SK-N-DZ (cell line): ENCODE results near the gene SNED1.
"Not testable (repeated sequence)": the region's sequence is repeated elsewhere in the genome, so short reads cannot be mapped to it uniquely, and the experiment has no call there.

Experiments
- DNase-seq: peaks from one replicate; pipeline ENCODE4 v3.0.0-alpha.2; 2015; ENCODE audit warnings: low spot score

SNED1 gene

GRCh38 chr2:241082341-241083090 lies 84.1 kb downstream of the SNED1 start:
- no peak for DNase-seq

GRCh38 chr2:241083091-241083415 lies 84.6 kb downstream of the SNED1 start:
- no peak for DNase-seq

- DNase-seq: no peak
Measured at GRCh38 chr2:241084856-241085444, 86.5 kb downstream of the SNED1 start.

- no peak for DNase-seq
Measured at GRCh38 chr2:241087420-241088268, 89.2 kb downstream of the SNED1 start.

- DNase-seq: no peak
Measured at GRCh38 chr2:241088376-241088775, 90.0 kb downstream of the SNED1 start.

- DNase-seq: no peak
Measured at GRCh38 chr2:241088791-241089732, 90.6 kb downstream of the SNED1 start.

- DNase-seq: no peak
Measured at GRCh38 chr2:241091201-241091600, 92.8 kb downstream of the SNED1 start.

- DNase-seq: no peak
Measured at GRCh38 chr2:241091734-241092445, 93.5 kb downstream of the SNED1 start.

GRCh38 chr2:241092677-241093076 lies 94.3 kb downstream of the SNED1 start:
- no peak for DNase-seq

- not testable (repeated sequence) for DNase-seq
Measured at GRCh38 chr2:241093133-241093781, 94.8 kb downstream of the SNED1 start.

- DNase-seq: no peak
Measured at GRCh38 chr2:241094172-241094571, 95.8 kb downstream of the SNED1 start.

GRCh38 chr2:241094924-241095420 lies 96.6 kb downstream of the SNED1 start:
- no peak for DNase-seq

- DNase-seq: no peak
Measured at GRCh38 chr2:241095594-241096290, 97.3 kb downstream of the SNED1 start.

- DNase-seq: no peak
Measured at GRCh38 chr2:241096979-241097378, 98.6 kb downstream of the SNED1 start.

- no peak for DNase-seq
Measured at GRCh38 chr2:241099246-241099645, 100.8 kb downstream of the SNED1 start.

- DNase-seq: peak; percentile 83
Measured at GRCh38 chr2:241102239-241102803, 103.9 kb downstream of the SNED1 start, which contains the start of gene MTERF4. MTERF4 (minus strand) TSS chr2:241102287; CDS start chr2:241102273, 14 bp downstream.

- no peak for DNase-seq
Measured at GRCh38 chr2:241103176-241103595, 104.8 kb downstream of the SNED1 start.

GRCh38 chr2:241104611-241105010 lies 106.2 kb downstream of the SNED1 start:
- not testable (repeated sequence) for DNase-seq

- DNase-seq: no peak
Measured at GRCh38 chr2:241105641-241106040, 107.2 kb downstream of the SNED1 start.
